ENCODE measurements around the gene ADO. TPM values are rescaled to one million over a fixed set of nuclear protein-coding genes. Genes with fewer than 3 reads are reported as not detected.

ADO gene
- total and polyA plus RNA-seq, 9 of the 15 experiments (the other 6 are each of a cell fraction or from before 2014, with no cell fraction given) = 3.0 to 20.0 (median 16.1) TPM

- CTCF ChIA-PET (ENCODE audit: low intra/inter-chr PET ratio) = no interaction called here
- POLR2A ChIA-PET = no interaction called here
- intact Hi-C loops (cut with micrococcal nuclease) = no loop called here
- no peak for TF ChIP-seq RBM39 (optimal IDR thresholded peaks at IDR 0.05; ENCODE audit: low read depth, low read length)
- TF ChIP-seq, protein P1, sequence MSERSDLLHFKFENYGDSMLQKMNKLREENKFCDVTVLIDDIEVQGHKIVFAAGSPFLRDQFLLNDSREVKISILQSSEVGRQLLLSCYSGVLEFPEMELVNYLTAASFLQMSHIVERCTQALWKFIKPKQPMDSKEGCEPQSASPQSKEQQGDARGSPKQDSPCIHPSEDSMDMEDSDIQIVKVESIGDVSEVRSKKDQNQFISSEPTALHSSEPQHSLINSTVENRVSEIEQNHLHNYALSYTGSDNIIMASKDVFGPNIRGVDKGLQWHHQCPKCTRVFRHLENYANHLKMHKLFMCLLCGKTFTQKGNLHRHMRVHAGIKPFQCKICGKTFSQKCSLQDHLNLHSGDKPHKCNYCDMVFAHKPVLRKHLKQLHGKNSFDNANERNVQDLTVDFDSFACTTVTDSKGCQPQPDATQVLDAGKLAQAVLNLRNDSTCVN (CRISPR knock-in tag; IDR thresholded peaks at IDR 0.05) = no peak
- TF ChIP-seq NR4A1 (CRISPR knock-in tag; IDR thresholded peaks at IDR 0.05) = no peak
- TF ChIP-seq NR4A1 (tag; IDR thresholded peaks at IDR 0.05) = no peak
- TF ChIP-seq, protein P2, sequence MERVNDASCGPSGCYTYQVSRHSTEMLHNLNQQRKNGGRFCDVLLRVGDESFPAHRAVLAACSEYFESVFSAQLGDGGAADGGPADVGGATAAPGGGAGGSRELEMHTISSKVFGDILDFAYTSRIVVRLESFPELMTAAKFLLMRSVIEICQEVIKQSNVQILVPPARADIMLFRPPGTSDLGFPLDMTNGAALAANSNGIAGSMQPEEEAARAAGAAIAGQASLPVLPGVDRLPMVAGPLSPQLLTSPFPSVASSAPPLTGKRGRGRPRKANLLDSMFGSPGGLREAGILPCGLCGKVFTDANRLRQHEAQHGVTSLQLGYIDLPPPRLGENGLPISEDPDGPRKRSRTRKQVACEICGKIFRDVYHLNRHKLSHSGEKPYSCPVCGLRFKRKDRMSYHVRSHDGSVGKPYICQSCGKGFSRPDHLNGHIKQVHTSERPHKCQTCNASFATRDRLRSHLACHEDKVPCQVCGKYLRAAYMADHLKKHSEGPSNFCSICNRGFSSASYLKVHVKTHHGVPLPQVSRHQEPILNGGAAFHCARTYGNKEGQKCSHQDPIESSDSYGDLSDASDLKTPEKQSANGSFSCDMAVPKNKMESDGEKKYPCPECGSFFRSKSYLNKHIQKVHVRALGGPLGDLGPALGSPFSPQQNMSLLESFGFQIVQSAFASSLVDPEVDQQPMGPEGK (CRISPR knock-in tag; IDR thresholded peaks at IDR 0.05; ENCODE audit: borderline replicate concordance) = no peak
- TF ChIP-seq ATF1 (CRISPR knock-in tag; IDR thresholded peaks at IDR 0.05) = no peak
- TF ChIP-seq ATF1 (tag; IDR thresholded peaks at IDR 0.05) = no peak
- TF ChIP-seq SIRT6 (IDR thresholded peaks at IDR 0.05; ENCODE audit: low read depth, low read length) = no peak
- TF ChIP-seq ILF3 (IDR thresholded peaks at IDR 0.05; ENCODE audit: borderline replicate concordance) = no peak
- no peak for TF ChIP-seq NFE2 (IDR thresholded peaks at IDR 0.05; ENCODE audit: low read depth)
- no peak for TF ChIP-seq ZFPM2 (CRISPR knock-in tag; IDR thresholded peaks at IDR 0.05)
- TF ChIP-seq, protein P3, sequence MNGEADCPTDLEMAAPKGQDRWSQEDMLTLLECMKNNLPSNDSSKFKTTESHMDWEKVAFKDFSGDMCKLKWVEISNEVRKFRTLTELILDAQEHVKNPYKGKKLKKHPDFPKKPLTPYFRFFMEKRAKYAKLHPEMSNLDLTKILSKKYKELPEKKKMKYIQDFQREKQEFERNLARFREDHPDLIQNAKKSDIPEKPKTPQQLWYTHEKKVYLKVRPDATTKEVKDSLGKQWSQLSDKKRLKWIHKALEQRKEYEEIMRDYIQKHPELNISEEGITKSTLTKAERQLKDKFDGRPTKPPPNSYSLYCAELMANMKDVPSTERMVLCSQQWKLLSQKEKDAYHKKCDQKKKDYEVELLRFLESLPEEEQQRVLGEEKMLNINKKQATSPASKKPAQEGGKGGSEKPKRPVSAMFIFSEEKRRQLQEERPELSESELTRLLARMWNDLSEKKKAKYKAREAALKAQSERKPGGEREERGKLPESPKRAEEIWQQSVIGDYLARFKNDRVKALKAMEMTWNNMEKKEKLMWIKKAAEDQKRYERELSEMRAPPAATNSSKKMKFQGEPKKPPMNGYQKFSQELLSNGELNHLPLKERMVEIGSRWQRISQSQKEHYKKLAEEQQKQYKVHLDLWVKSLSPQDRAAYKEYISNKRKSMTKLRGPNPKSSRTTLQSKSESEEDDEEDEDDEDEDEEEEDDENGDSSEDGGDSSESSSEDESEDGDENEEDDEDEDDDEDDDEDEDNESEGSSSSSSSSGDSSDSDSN (IDR thresholded peaks at IDR 0.05; ENCODE audit: borderline replicate concordance in 1 of 2, low read depth in 2 of 2, low read length in 2 of 2) = no peak
- TF ChIP-seq IRF2 (CRISPR knock-in tag; IDR thresholded peaks at IDR 0.05) = no peak
- no peak for TF ChIP-seq HMG20A (CRISPR knock-in tag; conservative IDR thresholded peaks at IDR 0.05)
- TF ChIP-seq, protein P4, sequence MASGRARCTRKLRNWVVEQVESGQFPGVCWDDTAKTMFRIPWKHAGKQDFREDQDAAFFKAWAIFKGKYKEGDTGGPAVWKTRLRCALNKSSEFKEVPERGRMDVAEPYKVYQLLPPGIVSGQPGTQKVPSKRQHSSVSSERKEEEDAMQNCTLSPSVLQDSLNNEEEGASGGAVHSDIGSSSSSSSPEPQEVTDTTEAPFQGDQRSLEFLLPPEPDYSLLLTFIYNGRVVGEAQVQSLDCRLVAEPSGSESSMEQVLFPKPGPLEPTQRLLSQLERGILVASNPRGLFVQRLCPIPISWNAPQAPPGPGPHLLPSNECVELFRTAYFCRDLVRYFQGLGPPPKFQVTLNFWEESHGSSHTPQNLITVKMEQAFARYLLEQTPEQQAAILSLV (tag; IDR thresholded peaks at IDR 0.05) = no peak
- no peak for TF ChIP-seq ZNF239 (CRISPR knock-in tag; IDR thresholded peaks at IDR 0.05)
- TF ChIP-seq MCM2 (IDR thresholded peaks at IDR 0.05; ENCODE audit: low read depth) = no peak
- TF ChIP-seq, protein P5, sequence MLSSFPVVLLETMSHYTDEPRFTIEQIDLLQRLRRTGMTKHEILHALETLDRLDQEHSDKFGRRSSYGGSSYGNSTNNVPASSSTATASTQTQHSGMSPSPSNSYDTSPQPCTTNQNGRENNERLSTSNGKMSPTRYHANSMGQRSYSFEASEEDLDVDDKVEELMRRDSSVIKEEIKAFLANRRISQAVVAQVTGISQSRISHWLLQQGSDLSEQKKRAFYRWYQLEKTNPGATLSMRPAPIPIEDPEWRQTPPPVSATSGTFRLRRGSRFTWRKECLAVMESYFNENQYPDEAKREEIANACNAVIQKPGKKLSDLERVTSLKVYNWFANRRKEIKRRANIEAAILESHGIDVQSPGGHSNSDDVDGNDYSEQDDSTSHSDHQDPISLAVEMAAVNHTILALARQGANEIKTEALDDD (IDR thresholded peaks at IDR 0.05) = no peak
These were observed 41.4 kb upstream of the ADO start for GRCh38 chr10:62763155-62763554.

More at GRCh38 chr10:62763155-62763554, 41.4 kb upstream of the ADO start:
- ATAC-seq (no peak; the same call in 2 of the 3 replicates), FAIRE-seq (no peak), DNase-seq (ENCODE audit: extremely low read depth in 1 of 4, low spot score in 3 of 4) (no peak)
- Histone ChIP-seq H3K36me3 (ENCODE audit: control insufficient read depth, insufficient read depth, low read length) (no peaks in the 10 kb centered on the region), H3K9ac (ENCODE audit: insufficient read depth in 1 of 2, low read depth in 2 of 2, low read length in 2 of 2) (no peak overlapping the region), H3K27ac (ENCODE audit: extremely low read depth, low read depth, low read length) (no peak overlapping the region), H3K9me1 (ENCODE audit: control insufficient read depth, insufficient read depth, low read length) (no peaks in the 10 kb centered on the region), H3K27me3 (ENCODE audit: control insufficient read depth in 2 of 2, insufficient read depth in 2 of 2, low read length in 2 of 2) (peaks cover 3 to 11% of the 10 kb centered on the region in 2 experiments), H3K9me3 (replicated peaks; ENCODE audit: control insufficient read depth, insufficient read depth, low read depth, low read length) (no peaks in the 10 kb centered on the region), H2AFZ (ENCODE audit: low read depth, low read length) (no peak overlapping the region), H3K79me2 (ENCODE audit: control insufficient read depth, insufficient read depth, low read length) (no peaks in the 10 kb centered on the region), H3K4me2 (ENCODE audit: insufficient read depth, low read length) (no peak overlapping the region), H4K20me1 (replicated peaks; ENCODE audit: control insufficient read depth, insufficient read depth, low read length) (no peaks in the 10 kb centered on the region), H3K4me3 (no peak overlapping the region), H3K4me1 (replicated peaks in 1 of 2; ENCODE audit: control insufficient read depth in 2 of 2, insufficient read depth in 2 of 2, low read length in 2 of 2) (no peaks in the 10 kb centered on the region; a peak in 1 of 5 replicates)
- BruUV-seq (replicated peaks) = no TSS peak
- in situ Hi-C loops (cut with MboI) = no loop called here
- 2% methylated on average over 4 of the region's 4 CpGs for WGBS (ENCODE audit: insufficient coverage, low coverage, missing lambda C conversion rate)

All from K562 (cell line).